LNCAP (cell line): ENCODE measurements around the gene DMP1.

Experiments used
- TF ChIP-seq, protein P1 (sequence below): fragments of 450-650 bp; IDR thresholded peaks from 2 replicates; pipeline ENCODE4 v1.5.1; 2017; ENCODE audit warnings: mild to moderate bottlenecking

DMP1 gene

DNA sequence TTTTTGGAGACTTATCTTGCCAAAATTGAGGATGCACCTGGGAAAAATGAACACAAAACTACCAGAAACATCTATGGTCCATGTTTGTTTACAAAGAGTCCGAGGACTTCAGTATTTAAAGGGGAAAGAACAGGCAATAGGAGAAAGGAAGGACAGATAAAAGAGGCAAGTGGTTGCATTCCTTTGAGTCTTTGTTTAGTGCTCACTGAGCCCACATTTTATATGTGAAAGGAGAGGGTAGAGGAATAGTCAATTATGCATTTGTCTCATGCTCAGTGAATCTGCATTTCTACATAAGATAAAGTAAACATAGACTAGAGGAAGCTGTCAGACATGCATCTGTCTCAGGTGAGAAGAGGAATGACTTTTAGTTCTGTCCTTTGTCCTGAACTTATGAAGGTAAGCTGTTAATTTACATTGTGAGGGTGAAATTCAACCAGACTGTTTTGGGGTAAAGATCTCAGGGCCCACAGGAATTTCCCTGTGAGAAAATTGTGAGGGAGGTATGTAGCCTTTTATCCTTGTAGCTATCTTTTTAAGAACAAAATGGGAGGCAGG, 4.5 kb downstream of the DMP1 start:
- TF ChIP-seq, protein P1, sequence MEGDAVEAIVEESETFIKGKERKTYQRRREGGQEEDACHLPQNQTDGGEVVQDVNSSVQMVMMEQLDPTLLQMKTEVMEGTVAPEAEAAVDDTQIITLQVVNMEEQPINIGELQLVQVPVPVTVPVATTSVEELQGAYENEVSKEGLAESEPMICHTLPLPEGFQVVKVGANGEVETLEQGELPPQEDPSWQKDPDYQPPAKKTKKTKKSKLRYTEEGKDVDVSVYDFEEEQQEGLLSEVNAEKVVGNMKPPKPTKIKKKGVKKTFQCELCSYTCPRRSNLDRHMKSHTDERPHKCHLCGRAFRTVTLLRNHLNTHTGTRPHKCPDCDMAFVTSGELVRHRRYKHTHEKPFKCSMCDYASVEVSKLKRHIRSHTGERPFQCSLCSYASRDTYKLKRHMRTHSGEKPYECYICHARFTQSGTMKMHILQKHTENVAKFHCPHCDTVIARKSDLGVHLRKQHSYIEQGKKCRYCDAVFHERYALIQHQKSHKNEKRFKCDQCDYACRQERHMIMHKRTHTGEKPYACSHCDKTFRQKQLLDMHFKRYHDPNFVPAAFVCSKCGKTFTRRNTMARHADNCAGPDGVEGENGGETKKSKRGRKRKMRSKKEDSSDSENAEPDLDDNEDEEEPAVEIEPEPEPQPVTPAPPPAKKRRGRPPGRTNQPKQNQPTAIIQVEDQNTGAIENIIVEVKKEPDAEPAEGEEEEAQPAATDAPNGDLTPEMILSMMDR: no peak

DNA sequence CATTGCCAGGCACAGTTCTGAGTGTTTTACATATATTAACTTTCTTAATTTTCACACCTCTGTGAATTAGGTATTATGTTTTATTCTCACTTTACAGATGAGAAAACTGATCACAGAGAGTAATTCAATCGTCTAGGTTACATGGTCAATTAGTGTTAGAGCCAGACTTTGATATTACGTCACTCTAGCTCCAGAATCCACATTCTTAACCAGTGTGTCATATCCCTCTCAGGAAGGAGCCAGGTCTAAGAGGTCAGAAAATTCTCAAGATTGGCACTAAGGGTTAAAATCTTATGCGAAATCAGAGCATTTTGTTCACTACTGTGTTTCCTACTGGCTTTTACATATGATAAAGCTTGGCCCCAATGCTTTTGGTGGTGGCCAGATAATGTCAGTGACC, 7.4 kb downstream of the DMP1 start:
- TF ChIP-seq, protein P1: no peak

DNA sequence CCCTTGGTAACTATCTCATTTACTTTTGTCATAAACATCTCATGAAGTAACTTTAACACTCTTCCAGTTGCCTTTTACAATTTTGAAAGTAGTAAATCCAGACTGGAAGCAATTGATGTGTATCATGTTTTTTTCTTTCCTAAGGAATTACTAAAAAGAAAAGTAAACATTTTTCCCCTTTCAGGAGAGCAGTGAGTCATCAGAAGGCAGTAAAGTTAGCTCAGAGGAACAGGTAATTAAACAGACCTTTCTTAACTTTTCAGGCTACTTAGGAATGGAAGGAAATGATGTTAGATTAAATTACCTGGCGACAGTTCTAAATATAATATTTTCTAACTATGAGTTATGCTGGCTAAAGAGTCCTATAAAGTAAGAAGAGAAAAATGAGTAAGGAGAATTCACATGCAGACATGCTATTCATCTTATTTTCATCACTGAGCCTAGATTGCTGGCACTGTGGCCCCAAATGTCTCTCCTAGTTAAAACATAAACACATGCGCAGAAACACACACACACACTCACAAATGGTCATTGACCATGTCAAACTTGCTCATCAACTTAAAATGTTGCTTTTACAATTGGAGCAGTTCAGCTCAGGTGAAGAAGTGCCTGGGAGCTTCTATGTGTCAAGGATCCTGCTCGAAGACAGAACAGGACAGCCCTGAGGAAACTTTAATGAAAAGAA, 9.3 kb downstream of the DMP1 start:
- TF ChIP-seq, protein P1: no peak

DNA sequence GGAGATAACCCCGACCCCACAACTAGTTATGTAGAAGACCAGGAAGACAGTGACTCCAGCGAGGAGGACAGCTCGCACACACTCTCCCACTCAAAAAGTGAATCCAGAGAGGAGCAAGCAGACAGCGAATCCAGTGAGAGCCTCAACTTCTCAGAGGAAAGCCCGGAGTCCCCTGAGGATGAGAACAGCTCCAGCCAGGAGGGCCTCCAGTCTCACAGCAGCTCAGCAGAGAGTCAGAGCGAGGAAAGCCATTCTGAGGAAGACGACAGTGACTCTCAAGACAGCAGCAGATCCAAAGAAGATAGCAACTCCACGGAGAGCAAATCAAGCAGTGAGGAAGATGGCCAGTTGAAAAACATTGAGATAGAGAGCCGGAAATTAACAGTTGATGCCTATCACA, 12.8 kb downstream of the DMP1 start:
- TF ChIP-seq, protein P1: no peak

DNA sequence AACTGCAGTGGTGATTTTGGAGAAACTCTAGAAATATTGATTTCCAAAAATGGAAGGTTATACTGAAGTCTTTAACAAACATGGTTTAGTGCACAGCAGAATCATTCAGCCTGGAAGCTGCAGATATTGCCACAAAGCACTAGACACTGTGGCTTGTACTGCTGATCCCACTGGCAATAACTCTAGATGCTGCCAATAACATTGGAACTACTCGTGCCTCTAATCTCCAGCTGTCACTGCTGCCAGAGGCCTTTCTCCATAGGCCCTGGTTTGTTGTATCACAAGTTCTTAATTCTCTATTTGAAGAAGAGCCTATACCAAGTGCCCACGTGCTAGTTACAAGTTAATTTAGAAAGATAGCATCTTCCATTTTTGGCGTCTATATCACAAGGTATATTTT, 19.3 kb downstream of the DMP1 start:
- TF ChIP-seq, protein P1: no peak

DNA sequence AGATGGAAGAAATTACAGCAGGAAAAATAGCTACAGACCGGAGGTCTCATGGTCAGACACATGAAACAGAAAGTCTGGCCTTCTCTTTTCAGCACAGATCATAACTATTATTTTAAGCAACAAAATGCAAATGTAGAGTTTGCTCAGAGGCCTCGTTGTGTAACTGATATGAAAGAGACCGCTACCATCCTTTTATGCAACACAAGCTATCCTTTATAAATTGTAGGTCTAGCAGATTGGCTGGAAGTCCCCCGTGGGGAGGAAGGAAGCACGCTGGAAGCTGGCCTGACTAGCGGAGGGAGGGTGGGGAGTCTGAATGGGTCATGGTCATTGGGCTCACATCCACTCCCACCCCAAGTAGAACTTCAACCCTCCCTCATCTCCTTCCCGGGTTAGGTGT, 27.7 kb downstream of the DMP1 start:
- TF ChIP-seq, protein P1: no peak

DNA sequence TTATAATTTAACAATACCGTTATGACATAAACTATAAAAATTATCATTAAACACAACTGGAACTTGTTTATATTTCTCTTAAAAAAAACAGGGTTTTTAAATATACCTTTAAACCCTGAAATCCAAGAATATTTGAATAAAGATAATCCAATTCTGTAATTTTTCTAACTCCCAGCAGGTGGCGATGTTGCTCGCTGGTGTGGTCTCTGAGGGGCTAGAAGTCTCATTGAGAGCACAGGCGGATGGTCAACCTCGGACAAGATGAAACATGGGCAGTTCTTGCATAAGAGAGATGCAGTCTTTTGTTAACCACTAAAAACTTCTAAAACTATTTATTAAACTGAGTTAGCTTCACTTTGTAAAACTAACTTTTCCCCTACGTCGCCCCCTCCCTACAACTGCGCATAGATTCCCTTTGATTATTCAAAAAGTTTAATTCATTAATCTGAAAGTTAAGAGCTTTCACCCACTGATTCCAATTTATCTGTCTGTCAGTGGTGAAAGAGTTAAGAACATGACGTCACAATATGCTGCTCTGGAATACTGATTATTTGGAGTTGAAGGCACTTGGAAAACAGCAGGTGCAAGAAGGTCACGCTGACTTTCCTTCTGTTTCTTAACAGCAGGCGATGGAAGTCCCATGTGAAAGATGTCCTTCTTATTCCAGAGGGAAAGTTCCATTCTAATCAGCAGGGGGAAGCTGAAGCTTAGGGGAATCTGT, 29.5 kb downstream of the DMP1 start:
- TF ChIP-seq, protein P1: peak; percentile 88
